Astrocyte of the cerebellum (primary cell): ENCODE measurements around the gene PKNOX2.

Source experiments
- DNase-seq: peaks from one replicate; pipeline ENCODE4 v3.0.0-alpha.2; 2011; ENCODE audit warnings: low read depth
- H3K4me3 ChIP-seq: 2 replicates; pipeline ENCODE4 v1.5.1; 2011; ENCODE audit warnings: mild to moderate bottlenecking, low read depth, low read length, moderate library complexity
- in situ Hi-C: cut with HindIII; loops from 2 replicates; pipeline ENCODE4 v1.10.0; 2017; ENCODE audit warnings: low sequenced_read_pairs
- TF ChIP-seq, protein P1 (sequence below): IDR thresholded peaks from 2 replicates; pipeline ENCODE4 v1.5.1; 2012; ENCODE audit warnings: low read length, low read depth, moderate library complexity, mild to moderate bottlenecking; ENCODE audit errors: missing control alignments

The PKNOX2 gene

DNA sequence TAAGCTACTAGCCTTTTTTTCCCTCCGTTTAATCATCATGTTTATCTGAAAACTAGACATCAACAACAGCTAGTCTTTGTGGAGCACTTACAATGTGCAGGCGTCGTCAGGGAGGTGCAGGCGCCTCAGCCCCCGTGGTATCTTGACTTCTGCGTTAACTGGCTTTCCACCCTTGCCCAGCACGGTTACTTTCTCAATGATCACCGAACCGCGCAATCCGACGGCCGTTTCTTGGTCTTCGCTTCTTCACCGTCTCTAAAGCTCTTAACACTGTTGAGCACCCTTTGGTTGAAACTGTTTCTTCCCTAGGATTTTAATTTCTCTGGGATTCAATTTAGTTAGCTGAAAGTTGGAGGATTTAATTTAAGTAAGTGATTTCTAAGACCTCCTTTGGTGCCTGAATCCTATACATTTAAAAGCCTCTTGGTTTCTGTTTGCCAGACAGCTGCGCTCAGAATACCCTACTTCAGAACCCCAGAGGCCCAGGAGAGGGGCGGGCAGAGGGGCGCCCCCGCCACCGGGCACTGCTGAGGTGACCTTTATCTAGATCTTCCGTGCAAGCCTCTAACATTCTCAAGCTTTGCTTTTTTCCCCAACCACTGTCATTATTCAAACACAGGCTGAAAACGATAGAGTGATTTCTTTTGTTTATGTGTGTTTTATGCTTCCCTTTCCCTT lies 35.1 kb upstream of the PKNOX2 start:
- H3K4me3 ChIP-seq, result no peak overlapping the region
- DNase-seq, result no peak

DNA sequence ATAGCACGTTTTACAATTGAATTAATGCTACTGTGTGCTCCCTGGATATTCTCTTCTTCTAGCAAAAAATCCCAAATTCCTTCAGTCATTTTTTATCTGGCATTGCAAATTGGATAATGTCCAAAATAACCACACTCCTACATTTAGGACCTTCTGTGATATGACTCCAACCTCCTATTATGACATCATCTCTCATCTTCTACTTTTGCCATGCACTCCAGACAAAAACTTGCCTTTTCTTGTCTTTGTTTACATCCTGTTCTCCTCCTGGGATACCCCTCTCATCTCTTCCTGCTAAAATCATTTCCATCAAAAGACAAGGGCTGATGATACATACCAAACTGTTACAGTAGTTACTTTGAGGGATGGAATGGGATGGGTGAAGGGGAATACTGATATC lies 32.5 kb upstream of the PKNOX2 start:
- TF ChIP-seq, protein P1, sequence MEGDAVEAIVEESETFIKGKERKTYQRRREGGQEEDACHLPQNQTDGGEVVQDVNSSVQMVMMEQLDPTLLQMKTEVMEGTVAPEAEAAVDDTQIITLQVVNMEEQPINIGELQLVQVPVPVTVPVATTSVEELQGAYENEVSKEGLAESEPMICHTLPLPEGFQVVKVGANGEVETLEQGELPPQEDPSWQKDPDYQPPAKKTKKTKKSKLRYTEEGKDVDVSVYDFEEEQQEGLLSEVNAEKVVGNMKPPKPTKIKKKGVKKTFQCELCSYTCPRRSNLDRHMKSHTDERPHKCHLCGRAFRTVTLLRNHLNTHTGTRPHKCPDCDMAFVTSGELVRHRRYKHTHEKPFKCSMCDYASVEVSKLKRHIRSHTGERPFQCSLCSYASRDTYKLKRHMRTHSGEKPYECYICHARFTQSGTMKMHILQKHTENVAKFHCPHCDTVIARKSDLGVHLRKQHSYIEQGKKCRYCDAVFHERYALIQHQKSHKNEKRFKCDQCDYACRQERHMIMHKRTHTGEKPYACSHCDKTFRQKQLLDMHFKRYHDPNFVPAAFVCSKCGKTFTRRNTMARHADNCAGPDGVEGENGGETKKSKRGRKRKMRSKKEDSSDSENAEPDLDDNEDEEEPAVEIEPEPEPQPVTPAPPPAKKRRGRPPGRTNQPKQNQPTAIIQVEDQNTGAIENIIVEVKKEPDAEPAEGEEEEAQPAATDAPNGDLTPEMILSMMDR, result no peak
- no peak overlapping the region for H3K4me3 ChIP-seq
- in situ Hi-C loops, result no loop called here
- no peak for DNase-seq

More for the DNA sequence above, 35.1 kb upstream of the PKNOX2 start:
- TF ChIP-seq, protein P1, result no peak
- in situ Hi-C loops, result no loop called here

DNA sequence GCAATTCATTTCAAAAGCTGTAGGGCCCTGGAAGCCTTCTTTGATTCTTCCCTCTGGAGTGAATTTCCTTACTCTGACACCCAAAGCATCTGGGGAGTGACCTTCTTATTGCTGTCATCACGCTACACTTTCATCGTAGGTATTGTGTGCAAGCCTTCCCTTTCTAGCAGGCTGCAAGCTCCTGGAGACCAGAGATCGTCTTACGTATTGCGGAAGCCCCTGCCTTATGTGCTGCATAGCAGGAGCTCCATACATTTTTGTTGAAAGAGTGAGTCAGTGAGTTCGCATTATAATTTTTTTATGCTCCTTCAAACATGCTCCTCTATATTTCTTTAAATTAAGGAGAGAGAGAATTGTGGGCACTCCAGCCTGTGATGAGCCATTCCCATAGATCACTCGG lies 32.0 kb upstream of the PKNOX2 start:
- TF ChIP-seq, protein P1, result no peak
- in situ Hi-C loops, result no loop called here
- no peak overlapping the region for H3K4me3 ChIP-seq
- no peak for DNase-seq

DNA sequence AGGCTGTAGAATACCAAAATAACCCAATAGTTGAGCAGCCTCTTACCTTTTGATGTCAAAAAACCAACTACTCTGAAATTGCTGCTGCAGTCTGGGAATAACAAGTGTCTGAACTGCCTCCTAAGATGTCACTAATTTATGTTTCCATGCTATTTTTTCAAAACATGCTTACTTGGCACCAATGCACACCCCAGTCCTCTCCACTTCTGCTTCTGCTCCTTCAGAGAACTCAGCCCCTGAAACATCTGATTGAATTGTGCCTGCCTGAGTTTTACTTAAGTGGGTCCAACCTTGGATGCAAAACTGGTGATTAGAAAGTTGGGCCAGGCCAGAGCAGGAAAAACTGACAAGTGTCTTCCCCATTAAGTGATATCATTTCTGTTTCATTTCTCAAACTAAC lies 28.6 kb upstream of the PKNOX2 start:
- in situ Hi-C loops, result no loop called here
- H3K4me3 ChIP-seq, result no peak overlapping the region
- DNase-seq, result no peak
- TF ChIP-seq, protein P1, result no peak

DNA sequence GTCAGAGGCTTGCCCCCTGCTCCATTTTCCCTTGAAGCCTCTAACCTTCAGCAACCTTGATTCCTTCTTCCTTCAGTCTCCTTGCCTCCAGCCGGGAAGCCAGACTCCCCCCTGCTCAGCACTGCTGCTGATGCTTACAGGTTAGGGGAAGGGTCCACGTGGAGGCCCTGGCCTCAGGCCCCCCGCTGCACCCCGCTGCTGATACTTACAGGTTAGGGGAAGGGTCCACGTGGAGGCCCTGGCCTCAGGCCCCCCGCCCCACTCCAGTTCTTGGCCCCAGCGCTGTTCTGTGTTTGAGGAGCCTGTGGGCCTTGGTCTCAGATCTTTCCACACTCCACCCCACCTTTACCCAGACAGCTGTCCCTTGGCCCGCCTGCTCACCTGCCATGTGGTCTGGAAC lies 25.6 kb upstream of the PKNOX2 start:
- TF ChIP-seq, protein P1, result no peak
- no peak overlapping the region for H3K4me3 ChIP-seq
- in situ Hi-C loops, result no loop called here
- DNase-seq, result no peak

DNA sequence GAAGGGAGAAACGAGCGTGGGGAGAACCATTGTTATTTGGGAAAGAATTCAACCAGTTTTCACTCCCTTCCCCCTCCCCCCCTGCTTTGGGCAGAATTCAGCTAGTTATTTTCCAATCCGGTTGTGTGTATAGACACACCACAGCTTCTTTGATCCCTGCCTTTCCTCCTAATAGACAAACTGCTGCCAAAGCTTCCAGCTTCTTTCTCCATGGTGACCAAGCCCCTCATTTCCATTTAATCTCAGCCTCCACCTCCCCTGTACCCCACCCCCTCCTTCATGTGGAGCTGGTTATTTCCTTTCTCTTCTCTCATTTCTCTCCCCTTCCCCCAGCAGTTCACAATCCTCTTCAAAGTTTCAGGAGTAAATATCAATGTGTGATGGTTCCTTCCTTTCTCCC lies 24.8 kb upstream of the PKNOX2 start:
- no peak for DNase-seq
- no peak overlapping the region for H3K4me3 ChIP-seq
- TF ChIP-seq, protein P1, result no peak
- in situ Hi-C loops, result no loop called here
